H9 (cell line): ENCODE measurements around the gene OLFM4. TPM values are rescaled to one million over a fixed set of nuclear protein-coding genes. Genes with fewer than 3 reads are reported as not detected.

Source experiments
- DNase-seq: peaks from one replicate; pipeline ENCODE4 v3.0.0-alpha.2; 2017
- H2AFZ ChIP-seq: one replicate; pipeline ENCODE4 v1.6.1; 2013; ENCODE audit warnings: mild to moderate bottlenecking, low read length, control low read depth, moderate library complexity
- H2AK5ac ChIP-seq: 2 replicates; pipeline ENCODE4 v1.6.1; 2013; ENCODE audit warnings: low read length, control low read depth, mixed read lengths; ENCODE audit not compliant: insufficient read length
- H2BK120ac ChIP-seq: one replicate; pipeline ENCODE4 v1.6.1; 2013; ENCODE audit warnings: low read depth, mild to moderate bottlenecking, low read length, control low read depth, inconsistent platforms; ENCODE audit not compliant: poor library complexity, severe bottlenecking
- H2BK12ac ChIP-seq: 2 replicates; pipeline ENCODE4 v1.6.1; 2013; ENCODE audit warnings: low read length, control low read depth, mixed read lengths, low read depth; ENCODE audit not compliant: insufficient read length
- H2BK15ac ChIP-seq: 2 replicates; pipeline ENCODE4 v1.6.1; 2013; ENCODE audit warnings: low read depth, low read length, control low read depth
- H2BK20ac ChIP-seq: one replicate; pipeline ENCODE4 v1.6.1; 2013; ENCODE audit warnings: low read depth, mild to moderate bottlenecking, low read length, control low read depth, inconsistent platforms; ENCODE audit not compliant: poor library complexity, severe bottlenecking
- H2BK5ac ChIP-seq: 2 replicates; pipeline ENCODE4 v1.6.1; 2013; ENCODE audit warnings: low read length, control low read depth, mixed read lengths; ENCODE audit not compliant: insufficient read length
- H3K14ac ChIP-seq: 2 replicates; pipeline ENCODE4 v1.6.1; 2013; ENCODE audit warnings: low read length, control low read depth; ENCODE audit not compliant: insufficient read depth
- H3K18ac ChIP-seq: 2 replicates; pipeline ENCODE4 v1.6.1; 2013; ENCODE audit warnings: low read depth, mild to moderate bottlenecking, mixed read lengths, low read length, control low read depth; ENCODE audit not compliant: insufficient read length
- H3K23ac ChIP-seq: 2 replicates; pipeline ENCODE4 v1.6.1; 2013; ENCODE audit warnings: low read length, control low read depth, mixed read lengths, low read depth; ENCODE audit not compliant: insufficient read length
- H3K23me2 ChIP-seq: 2 replicates; pipeline ENCODE4 v1.6.1; 2013; ENCODE audit warnings: low read depth, mild to moderate bottlenecking, mixed read lengths, low read length, control low read depth; ENCODE audit not compliant: insufficient read length, poor library complexity, severe bottlenecking
- H3K27ac ChIP-seq: 2 replicates; pipeline ENCODE4 v1.5.1; 2013; ENCODE audit warnings: low read length, control low read depth, mixed read lengths, low read depth; ENCODE audit not compliant: insufficient read length
- H3K27me3 ChIP-seq: 2 replicates; pipeline ENCODE4 v1.6.1; 2013; ENCODE audit warnings: low read length, control low read depth, inconsistent platforms; ENCODE audit not compliant: insufficient read depth
- H3K4ac ChIP-seq: 2 replicates; pipeline ENCODE4 v1.6.1; 2013; ENCODE audit warnings: low read depth, mild to moderate bottlenecking, control low read depth, inconsistent platforms, low read length, moderate library complexity
- H3K4me1 ChIP-seq: 2 replicates; pipeline ENCODE4 v1.6.1; 2013; ENCODE audit warnings: low read length, control low read depth, inconsistent platforms; ENCODE audit not compliant: insufficient read depth
- H3K4me2 ChIP-seq: 2 replicates; pipeline ENCODE4 v1.6.1; 2013; ENCODE audit warnings: low read length, control low read depth, mixed read lengths; ENCODE audit not compliant: insufficient read length, insufficient read depth
- H3K56ac ChIP-seq: 2 replicates; pipeline ENCODE4 v1.6.1; 2013; ENCODE audit warnings: low read depth, mild to moderate bottlenecking, mixed read lengths, low read length, control low read depth; ENCODE audit not compliant: insufficient read length
- H3K79me1 ChIP-seq: 2 replicates; pipeline ENCODE4 v1.6.1; 2013; ENCODE audit warnings: low read depth, mild to moderate bottlenecking, moderate library complexity, low read length, control low read depth, inconsistent platforms; ENCODE audit not compliant: insufficient read depth, poor library complexity, severe bottlenecking
- H3K79me2 ChIP-seq: 2 replicates; pipeline ENCODE4 v1.6.1; 2013; ENCODE audit warnings: low read length, control low read depth, inconsistent platforms; ENCODE audit not compliant: insufficient read depth
- H3K9ac ChIP-seq: 2 replicates; pipeline ENCODE4 v1.6.1; 2013; ENCODE audit warnings: low read length, control low read depth, mixed read lengths; ENCODE audit not compliant: insufficient read length; ENCODE audit errors: extremely low read depth
- H3K9me3 ChIP-seq: one replicate; pipeline ENCODE4 v1.6.1; 2013; ENCODE audit warnings: low read depth, low read length, inconsistent platforms; ENCODE audit not compliant: control insufficient read depth
- H3T11ph ChIP-seq: one replicate; pipeline ENCODE4 v1.6.1; 2013; ENCODE audit warnings: mild to moderate bottlenecking, low read length, control low read depth, inconsistent platforms
- H4K20me1 ChIP-seq: one replicate; pipeline ENCODE4 v1.6.1; 2013; ENCODE audit not compliant: control insufficient read depth, insufficient read length, insufficient read depth
- H4K5ac ChIP-seq: 2 replicates; pipeline ENCODE4 v1.6.1; 2013; ENCODE audit warnings: low read depth, mild to moderate bottlenecking, mixed read lengths, low read length, control low read depth; ENCODE audit not compliant: insufficient read length
- H4K8ac ChIP-seq: replicated peaks from 2 replicates; pipeline ENCODE4 v1.6.1; 2013; ENCODE audit warnings: low read length, control low read depth, mixed read lengths, low read depth; ENCODE audit not compliant: insufficient read length
- H4K91ac ChIP-seq: 2 replicates; pipeline ENCODE4 v1.6.1; 2013; ENCODE audit warnings: low read depth, mild to moderate bottlenecking, moderate library complexity, mixed read lengths, low read length, control low read depth; ENCODE audit not compliant: insufficient read length
- H3K27ac Mint-ChIP-seq, 3 experiments: 2 replicates in 2 of 3; 3 replicates in 1 of 3; pipeline ENCODE4 v1.8.0; 2020 to 2021; ENCODE audit warnings: mixed read lengths in 3 of 3, mild to moderate bottlenecking in 1 of 3, moderate library complexity in 1 of 3
- H3K27me3 Mint-ChIP-seq: 2 replicates; pipeline ENCODE4 v1.8.0; 2021; ENCODE audit warnings: low read depth, mild to moderate bottlenecking, moderate library complexity, mixed read lengths
- H3K36me3 Mint-ChIP-seq, 3 experiments: 2 replicates in 2 of 3; 3 replicates in 1 of 3; pipeline ENCODE4 v1.8.0; 2020 to 2021; ENCODE audit warnings: low read depth in 3 of 3, mixed read lengths in 3 of 3; ENCODE audit not compliant: insufficient read depth in 1 of 3
- H3K4me1 Mint-ChIP-seq, 2 experiments: 2 replicates each; pipeline ENCODE4 v1.8.0; 2020; ENCODE audit warnings: mixed read lengths in 2 of 2
- H3K4me3 Mint-ChIP-seq, 2 experiments: 2 replicates in 1 of 2; 3 replicates in 1 of 2; pipeline ENCODE4 v1.8.0; 2020 to 2021; ENCODE audit warnings: mild to moderate bottlenecking in 2 of 2, mixed read lengths in 2 of 2, moderate library complexity in 1 of 2
- H3K9me3 Mint-ChIP-seq, 2 experiments: 2 replicates in 1 of 2; 3 replicates in 1 of 2; pipeline ENCODE4 v1.8.0; 2020; ENCODE audit warnings: mild to moderate bottlenecking in 2 of 2, mixed read lengths in 2 of 2, moderate library complexity in 1 of 2
- CTCF ChIP-seq: fragments of 200-600 bp; sonication (generic); conservative IDR thresholded peaks from 3 replicates; pipeline ENCODE4 v1.8.0; 2021; ENCODE audit warnings: antibody characterized with exemption, mild to moderate bottlenecking
- WGBS: extraction: QIAGEN DNeasy Blood & Tissue Kit; methylation state at CpG from one replicate; pipeline ENCODE4 v1.1.7; 2013; ENCODE audit warnings: missing lambda C conversion rate, low lambda C conversion rate, mixed read lengths; ENCODE audit not compliant: insufficient read length; ENCODE audit errors: extremely low coverage; 5-methylcytosine and 5-hydroxymethylcytosine counted together
- total RNA-seq: library from RNA; stranded (reverse); gene quantifications from 2 replicates; pipeline ENCODE4 v1.2.1, GENCODE V29; 2021

The OLFM4 gene
- total RNA-seq, 1 experiment from 2014 or later: not detected

GRCh38 chr13:53066411-53066810 lies 37.8 kb downstream of the OLFM4 start:
- Histone ChIP-seq H2AK5ac (no peak overlapping the region), H3K79me1 (no peaks in the 10 kb centered on the region), H3T11ph (no peak overlapping the region), H4K20me1 (no peaks in the 10 kb centered on the region), H2BK20ac (no peak overlapping the region), H3K23me2 (no peaks in the 10 kb centered on the region), H3K4ac (no peak overlapping the region), H4K8ac (no peak overlapping the region), H2BK12ac (no peak overlapping the region), H3K4me1 (no peaks in the 10 kb centered on the region), H3K4me2 (no peak overlapping the region), H3K27ac (no peak overlapping the region), H2BK120ac (no peak overlapping the region), H3K14ac (no peak overlapping the region), H2BK15ac (no peak overlapping the region), H2AFZ (no peak overlapping the region), H4K5ac (no peak overlapping the region), H2BK5ac (no peak overlapping the region), H3K9ac (no peak overlapping the region), H3K23ac (no peak overlapping the region), H3K9me3 (no peaks in the 10 kb centered on the region), H3K56ac (no peak overlapping the region), H3K79me2 (no peaks in the 10 kb centered on the region), H3K18ac (no peak overlapping the region), H3K27me3 (no peaks in the 10 kb centered on the region), H4K91ac (no peak overlapping the region)
- no peaks in the 10 kb centered on the region for H3K36me3 Mint-ChIP-seq
- no peak overlapping the region for H3K4me3 Mint-ChIP-seq
- H3K4me1 Mint-ChIP-seq: peaks cover 10 to 16% of the 10 kb centered on the region in 2 experiments
- TF ChIP-seq CTCF: no peak
- DNase-seq: no peak
- no peaks in the 10 kb centered on the region for H3K9me3 Mint-ChIP-seq
- H3K27me3 Mint-ChIP-seq: peaks cover 6% of the 10 kb centered on the region
- no CpG with 5 or more reads among the region's 2 CpGs for WGBS
- no peak overlapping the region for H3K27ac Mint-ChIP-seq
